NCI-H460 (cell line): ENCODE data around the gene GPR176. TPM values are rescaled to one million over a fixed set of nuclear protein-coding genes. Genes with fewer than 3 reads are reported as not detected.

Experiments
- DNase-seq: peaks from one replicate; pipeline ENCODE4 v3.0.0-alpha.2; 2016; ENCODE audit warnings: low read depth; ENCODE audit errors: extremely low read depth
- total RNA-seq: library from RNA; depleted of rRNA; stranded (reverse); fragments of >200 nt; shearing (Covaris generic); gene quantifications from 2 replicates; pipeline ENCODE4 v1.2.3, GENCODE V29; 2014

The GPR176 gene
- total RNA-seq, 1 experiment from 2014 or later = 0.84 TPM

GRCh38 chr15:39860871-39861270, 59.2 kb downstream of the GPR176 start:
- no peak for DNase-seq

DNA sequence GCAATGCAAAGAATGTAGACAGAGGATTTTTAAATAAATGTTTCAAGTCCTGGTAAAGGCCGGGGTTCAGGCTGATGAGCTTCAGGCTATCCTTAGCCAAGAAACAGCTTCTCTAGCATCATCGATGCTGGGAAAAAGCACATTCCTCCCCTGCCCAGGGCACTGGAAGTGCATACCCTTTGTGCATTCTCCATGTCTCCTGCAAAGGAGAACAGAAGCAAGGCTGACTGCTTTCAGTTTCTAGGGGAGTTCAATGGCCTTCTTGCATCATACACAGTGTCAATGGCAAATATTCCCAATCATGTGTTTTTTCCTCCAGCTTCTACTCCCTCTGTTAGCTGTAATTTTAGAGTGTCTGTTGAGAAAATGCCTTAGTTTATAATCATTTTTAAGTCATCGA, 59.9 kb downstream of the GPR176 start:
- DNase-seq = no peak

DNA sequence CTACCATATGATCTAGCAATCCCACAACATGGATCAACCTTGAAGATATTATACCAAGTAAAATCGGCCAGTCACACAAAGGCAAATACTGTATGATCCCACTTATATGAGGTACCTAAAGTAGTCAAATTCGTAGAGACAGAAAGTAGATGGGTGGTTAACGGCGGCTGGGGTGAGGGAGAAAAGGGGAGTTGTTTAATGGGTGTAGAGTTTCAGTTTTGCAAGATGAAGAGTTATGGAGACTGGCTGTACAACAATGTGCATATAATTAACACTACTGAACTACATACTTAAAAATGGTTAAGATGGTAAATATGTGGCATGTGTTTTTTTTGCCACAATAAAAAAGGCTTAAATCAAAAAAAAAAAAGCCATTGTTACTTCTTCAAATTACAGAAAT, 60.4 kb downstream of the GPR176 start:
- DNase-seq = no peak

DNA sequence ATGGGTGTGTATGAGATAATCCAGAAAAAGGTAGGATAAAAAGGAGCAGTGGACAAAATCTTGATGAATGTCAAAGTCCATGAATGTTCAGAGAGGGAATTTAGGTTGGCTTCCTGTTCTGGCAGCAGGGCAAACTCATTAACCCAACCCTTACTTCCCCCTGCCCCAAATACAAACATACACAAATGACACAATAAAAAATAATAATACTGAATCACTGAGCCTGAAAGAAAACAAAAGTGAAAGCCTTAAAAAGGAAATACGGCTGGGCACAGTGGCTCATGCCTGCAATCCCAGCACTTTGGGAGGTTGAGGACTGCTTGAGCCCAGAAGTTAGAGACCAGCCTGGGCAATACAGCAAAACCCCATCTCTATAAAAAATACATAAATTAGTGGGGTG, 62.9 kb downstream of the GPR176 start:
- no peak for DNase-seq

GRCh38 chr15:39856357-39856756, 63.7 kb downstream of the GPR176 start:
- no peak for DNase-seq

GRCh38 chr15:39855400-39855799, 64.7 kb downstream of the GPR176 start:
- DNase-seq = no peak

- no peak for DNase-seq
Measured at GRCh38 chr15:39854161-39854560, 65.9 kb downstream of the GPR176 start.

DNA sequence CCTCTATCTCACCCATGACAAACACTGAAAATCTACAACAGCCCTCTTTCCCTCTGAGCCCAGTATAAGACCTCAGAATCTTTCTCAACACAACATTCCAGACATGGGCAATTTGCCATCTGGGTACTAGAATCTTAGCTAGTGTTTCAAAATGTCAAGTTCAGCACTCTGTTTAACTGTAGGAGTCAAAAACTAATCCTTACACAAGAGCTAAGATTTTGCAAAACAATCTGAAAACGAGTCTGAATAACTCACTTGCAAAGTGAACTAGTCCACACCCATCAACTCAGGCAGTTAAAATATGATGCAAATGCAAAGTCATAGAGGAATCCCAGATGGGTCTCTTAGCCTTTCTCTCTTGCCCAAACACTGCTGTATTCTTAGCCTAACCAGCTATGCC, 67.8 kb downstream of the GPR176 start:
- no peak for DNase-seq

GRCh38 chr15:39851500-39852092, 68.5 kb downstream of the GPR176 start:
- DNase-seq = no peak

DNA sequence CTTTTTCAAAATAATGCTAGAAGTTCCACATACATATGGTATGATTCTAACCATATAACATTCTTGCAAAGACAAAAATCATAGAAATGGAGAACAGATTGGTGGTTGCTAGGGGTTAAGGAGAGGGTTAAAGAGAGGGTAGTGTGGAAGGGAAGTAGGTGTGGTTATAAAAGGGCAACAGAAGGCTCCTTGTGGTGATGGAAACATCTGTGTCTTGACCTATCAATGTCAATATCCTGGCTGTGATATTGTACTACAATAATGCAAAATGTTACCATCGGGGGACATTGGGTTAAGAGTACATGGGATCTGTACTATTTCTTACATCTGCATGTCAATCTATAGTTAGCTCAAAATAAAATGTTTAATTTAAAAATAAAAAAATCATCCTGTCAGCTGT, 69.6 kb downstream of the GPR176 start:
- no peak for DNase-seq

- DNase-seq = no peak
Measured at GRCh38 chr15:39846108-39846507, 74.0 kb downstream of the GPR176 start.

- no peak for DNase-seq
Measured at GRCh38 chr15:39845582-39845981, 74.5 kb downstream of the GPR176 start.

GRCh38 chr15:39843565-39843964, 76.5 kb downstream of the GPR176 start:
- no peak for DNase-seq

DNA sequence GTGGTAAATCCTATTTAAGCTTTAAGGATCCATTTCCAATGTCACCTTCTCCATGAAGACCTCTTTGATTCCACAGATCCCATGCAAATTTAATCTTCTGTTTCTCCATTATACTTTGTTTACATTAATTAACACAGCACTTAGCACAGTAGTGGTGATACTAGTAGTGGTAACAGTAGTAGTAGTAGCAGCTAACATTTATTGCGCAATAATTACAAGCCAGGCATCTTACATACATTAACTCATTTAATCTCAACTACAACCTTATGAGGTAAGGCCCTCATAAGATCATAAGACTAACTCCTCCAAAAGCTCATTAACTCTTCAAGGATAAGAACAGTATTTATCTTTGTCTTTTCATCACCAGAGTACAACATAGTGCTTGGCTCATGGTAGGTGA, 82.6 kb downstream of the GPR176 start:
- no peak for DNase-seq

- no peak for DNase-seq
Measured at GRCh38 chr15:39835550-39835949, 84.5 kb downstream of the GPR176 start.

DNA sequence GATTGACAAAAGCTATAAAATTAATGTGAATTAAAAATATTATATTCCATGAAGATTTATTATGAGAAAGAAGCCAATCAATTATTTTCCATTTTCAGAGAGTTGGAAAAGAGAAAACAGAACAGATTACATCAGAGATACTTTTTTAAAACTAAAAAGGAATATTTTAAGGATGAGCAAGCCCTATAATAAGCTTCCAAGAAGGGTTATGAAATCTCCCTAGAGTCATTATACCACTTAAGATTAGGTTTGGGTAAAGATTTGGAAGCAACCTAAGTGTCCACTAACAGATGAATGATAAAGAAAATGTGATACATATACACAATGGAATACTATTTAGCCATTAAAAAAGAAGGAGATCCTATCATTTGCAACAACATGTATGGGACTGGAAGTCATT, 85.8 kb downstream of the GPR176 start:
- no peak for DNase-seq

DNA sequence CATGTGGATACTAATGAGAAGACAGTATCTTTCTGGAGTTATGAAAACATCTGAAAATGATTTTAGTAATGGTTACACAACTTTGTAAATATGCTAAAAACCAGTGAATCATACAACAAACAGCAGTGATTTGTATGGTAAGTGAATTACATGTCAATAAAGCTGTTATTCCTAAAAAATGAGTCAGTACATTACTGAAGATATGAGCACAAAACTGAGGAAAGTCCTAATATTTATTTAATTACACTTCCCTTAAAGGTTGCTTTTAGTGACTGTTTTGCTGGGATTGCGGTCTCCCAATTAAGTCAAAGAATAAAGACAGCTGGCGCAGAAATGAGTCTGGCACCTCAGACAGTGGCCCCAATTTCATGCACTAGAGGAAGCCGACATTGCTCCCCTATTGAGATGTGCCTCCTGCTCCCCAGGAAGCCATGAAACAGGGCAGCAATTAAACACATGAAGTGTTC, 86.5 kb downstream of the GPR176 start:
- no peak for DNase-seq

GRCh38 chr15:39830166-39830565, 89.9 kb downstream of the GPR176 start:
- no peak for DNase-seq

- DNase-seq = no peak
Measured at GRCh38 chr15:39828374-39828931, 91.6 kb downstream of the GPR176 start.

- DNase-seq = no peak
Measured at GRCh38 chr15:39826975-39827374, 93.1 kb downstream of the GPR176 start.

DNA sequence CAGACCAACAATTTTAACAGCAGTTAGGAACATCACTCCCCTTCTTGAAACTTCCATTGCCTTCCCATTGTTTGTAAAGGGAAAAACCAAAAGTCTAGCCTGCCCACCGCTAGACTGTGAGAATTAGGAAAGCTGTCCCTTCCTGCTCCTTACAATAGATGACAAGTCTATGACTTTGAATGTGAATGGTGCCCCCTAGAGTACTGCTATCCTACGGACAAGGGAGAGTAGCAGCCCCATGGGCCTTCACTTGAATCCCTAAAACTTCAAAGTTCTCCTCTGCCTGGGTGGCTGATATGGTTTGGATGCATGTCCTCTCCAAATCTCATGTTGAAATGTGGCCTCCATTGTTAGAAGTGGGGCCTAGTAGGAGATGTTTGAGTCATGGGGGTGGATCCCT, 96.4 kb downstream of the GPR176 start:
- DNase-seq = no peak

DNA sequence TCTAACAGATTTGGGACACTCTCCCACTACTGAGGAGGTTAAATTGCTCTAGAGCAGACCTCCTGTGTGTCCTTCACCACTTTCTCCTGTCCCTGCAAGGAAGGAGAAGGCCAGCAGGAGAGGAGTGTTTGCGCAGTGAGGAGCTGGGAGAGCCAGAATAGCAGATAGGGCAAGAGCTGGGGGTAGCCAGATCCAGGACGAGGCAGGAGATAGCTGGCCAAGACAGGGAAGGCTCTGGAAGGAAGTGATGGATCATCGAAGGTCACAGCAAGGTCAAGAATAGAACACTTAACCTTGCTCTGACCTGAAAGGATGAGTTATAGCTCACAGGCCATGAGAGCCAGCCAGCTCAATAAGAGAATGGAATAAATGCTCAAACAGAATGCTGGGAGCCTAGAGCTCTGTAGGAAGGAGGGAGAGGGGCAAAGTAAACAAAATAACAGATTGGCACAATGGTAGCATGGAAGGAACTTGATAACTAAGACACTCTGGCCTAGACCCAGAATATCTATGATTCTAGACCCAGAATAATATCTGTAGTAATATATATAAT, 99.9 kb downstream of the GPR176 start:
- DNase-seq = no peak

DNA sequence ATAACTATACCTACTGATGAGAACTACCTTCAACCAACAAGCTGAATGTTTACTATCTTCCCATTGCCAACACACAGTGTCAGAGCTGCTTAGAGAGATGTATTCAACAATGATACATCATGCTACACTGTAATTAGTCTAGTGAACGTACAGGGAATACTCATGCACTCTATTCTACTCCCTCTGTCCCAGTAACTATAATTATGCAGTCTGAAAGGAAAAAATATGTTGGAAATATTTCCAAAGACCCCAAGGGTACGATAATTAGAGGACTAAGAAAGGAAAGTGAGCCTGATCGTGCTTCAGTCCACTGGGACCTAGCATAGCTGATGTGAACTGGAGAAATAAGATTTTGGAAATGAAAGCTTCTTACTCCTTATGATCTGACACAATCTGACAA, 100.5 kb downstream of the GPR176 start:
- DNase-seq = no peak
